KMS-11 (cell line): ENCODE data around the gene MYL5.
"Not testable (repeated sequence)": the region's sequence is repeated elsewhere in the genome, so short reads cannot be mapped to it uniquely, and the experiment has no call there.

ENCODE experiments used
- H2AFZ ChIP-seq: fragments of 200-600 bp; sonication (generic); 2 replicates; pipeline ENCODE4 v1.6.1; 2016; ENCODE audit warnings: antibody characterized with exemption, mixed run types, low read depth
- H3K27ac ChIP-seq: fragments of 200-600 bp; sonication (generic); 2 replicates; pipeline ENCODE4 v1.6.1; 2016; ENCODE audit warnings: mild to moderate bottlenecking, mixed run types
- H3K27me3 ChIP-seq: fragments of 200-600 bp; sonication (generic); 2 replicates; pipeline ENCODE4 v1.6.1; 2017; ENCODE audit warnings: mild to moderate bottlenecking, low read depth, mixed run types, moderate library complexity; ENCODE audit not compliant: insufficient read depth
- H3K36me3 ChIP-seq: fragments of 200-600 bp; sonication (generic); 2 replicates; pipeline ENCODE4 v1.6.1; 2017; ENCODE audit warnings: mild to moderate bottlenecking, mixed run types; ENCODE audit not compliant: insufficient read depth
- H3K4me1 ChIP-seq: fragments of 200-600 bp; sonication (generic); 2 replicates; pipeline ENCODE4 v1.6.1; 2016; ENCODE audit warnings: mild to moderate bottlenecking, low read depth, mixed run types; ENCODE audit not compliant: poor library complexity, severe bottlenecking
- H3K4me2 ChIP-seq: fragments of 200-600 bp; sonication (generic); 2 replicates; pipeline ENCODE4 v1.7.0; 2016; ENCODE audit warnings: mild to moderate bottlenecking, mixed run types
- H3K4me3 ChIP-seq: fragments of 200-600 bp; sonication (generic); IDR thresholded peaks from 2 replicates; pipeline ENCODE4 v1.6.1; 2017; ENCODE audit warnings: low read depth, low read length, mixed read lengths; ENCODE audit not compliant: insufficient read depth
- H3K79me2 ChIP-seq: fragments of 200-600 bp; sonication (generic); 2 replicates; pipeline ENCODE4 v1.6.1; 2016; ENCODE audit warnings: low read depth, mixed run types; ENCODE audit not compliant: insufficient read depth
- H3K9ac ChIP-seq: fragments of 200-600 bp; sonication (generic); 2 replicates; pipeline ENCODE4 v1.6.1; 2016; ENCODE audit warnings: mild to moderate bottlenecking, mixed run types
- H4K20me1 ChIP-seq: fragments of 200-600 bp; sonication (generic); 2 replicates; pipeline ENCODE4 v1.6.1; 2016; ENCODE audit warnings: mild to moderate bottlenecking, mixed run types; ENCODE audit not compliant: insufficient read depth
- TF ChIP-seq, protein P1 (sequence below): fragments of 200-600 bp; sonication (generic); conservative IDR thresholded peaks from 2 replicates; pipeline ENCODE4 v1.6.1; 2017; ENCODE audit warnings: low read depth, mild to moderate bottlenecking, antibody characterized with exemption, low read length, moderate library complexity, mixed read lengths

MYL5 gene

DNA sequence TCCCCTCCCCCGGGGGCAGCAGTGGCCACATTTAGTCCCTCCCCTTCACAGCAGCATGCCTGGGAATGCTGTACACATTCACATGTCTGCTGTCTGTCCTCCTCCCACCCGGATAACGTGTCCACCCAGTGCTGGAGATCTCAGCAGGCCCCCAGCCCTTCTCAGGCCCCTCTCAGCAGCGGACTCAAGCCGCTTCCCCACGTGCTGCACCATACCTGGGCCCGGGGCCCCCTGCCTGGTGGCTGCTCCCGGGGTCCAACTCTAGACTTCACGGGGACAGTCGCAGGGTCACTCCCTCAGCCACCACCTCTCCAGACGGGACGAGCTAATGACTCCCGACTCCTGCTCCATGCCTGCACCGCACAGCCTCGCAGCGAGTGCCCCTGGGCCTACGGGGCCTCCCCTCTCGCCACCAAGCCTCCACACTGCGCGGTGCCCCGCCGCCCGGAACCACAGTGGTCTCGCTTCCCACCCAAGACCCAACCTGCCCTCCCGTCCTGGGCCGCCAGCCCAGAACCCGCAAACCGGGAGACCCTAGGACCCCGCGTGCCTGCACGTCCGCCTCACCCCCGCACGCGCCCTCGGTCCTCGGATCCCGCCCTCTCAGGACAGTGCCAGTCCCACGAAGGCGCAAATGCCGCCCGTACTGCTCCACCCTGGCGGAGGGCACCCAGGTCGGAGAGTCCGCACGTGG, 30.0 kb downstream of the MYL5 start:
- Histone ChIP-seq H3K4me1 (no peaks in the 10 kb centered on the region), H4K20me1 (no peaks in the 10 kb centered on the region), H3K27ac (no peak overlapping the region), H3K27me3 (no peaks in the 10 kb centered on the region), H3K9ac (no peak overlapping the region), H3K4me2 (no peak overlapping the region), H2AFZ (no peak overlapping the region), H3K36me3 (no peaks in the 10 kb centered on the region), H3K79me2 (no peaks in the 10 kb centered on the region), H3K4me3 (no peak overlapping the region)
- TF ChIP-seq, protein P1, sequence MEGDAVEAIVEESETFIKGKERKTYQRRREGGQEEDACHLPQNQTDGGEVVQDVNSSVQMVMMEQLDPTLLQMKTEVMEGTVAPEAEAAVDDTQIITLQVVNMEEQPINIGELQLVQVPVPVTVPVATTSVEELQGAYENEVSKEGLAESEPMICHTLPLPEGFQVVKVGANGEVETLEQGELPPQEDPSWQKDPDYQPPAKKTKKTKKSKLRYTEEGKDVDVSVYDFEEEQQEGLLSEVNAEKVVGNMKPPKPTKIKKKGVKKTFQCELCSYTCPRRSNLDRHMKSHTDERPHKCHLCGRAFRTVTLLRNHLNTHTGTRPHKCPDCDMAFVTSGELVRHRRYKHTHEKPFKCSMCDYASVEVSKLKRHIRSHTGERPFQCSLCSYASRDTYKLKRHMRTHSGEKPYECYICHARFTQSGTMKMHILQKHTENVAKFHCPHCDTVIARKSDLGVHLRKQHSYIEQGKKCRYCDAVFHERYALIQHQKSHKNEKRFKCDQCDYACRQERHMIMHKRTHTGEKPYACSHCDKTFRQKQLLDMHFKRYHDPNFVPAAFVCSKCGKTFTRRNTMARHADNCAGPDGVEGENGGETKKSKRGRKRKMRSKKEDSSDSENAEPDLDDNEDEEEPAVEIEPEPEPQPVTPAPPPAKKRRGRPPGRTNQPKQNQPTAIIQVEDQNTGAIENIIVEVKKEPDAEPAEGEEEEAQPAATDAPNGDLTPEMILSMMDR = no peak

DNA sequence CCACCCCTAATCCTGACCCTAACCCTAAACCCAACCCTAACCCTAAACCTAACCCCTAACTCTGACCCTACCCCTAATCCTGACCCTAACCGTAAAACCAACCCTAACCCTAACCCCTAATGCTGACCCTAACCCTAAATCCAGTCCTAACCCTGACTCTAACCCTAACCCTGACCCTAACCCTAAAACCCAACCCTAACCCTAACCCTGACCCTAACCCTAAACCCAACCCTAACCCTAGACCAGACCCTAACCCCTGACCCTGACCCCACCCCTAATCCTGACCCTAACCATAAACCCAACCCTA, 30.6 kb downstream of the MYL5 start:
- Histone ChIP-seq H2AFZ (peak overlapping the region; percentile 61; the same call in 1 of the 2 replicates), H3K4me1 (no peaks in the 10 kb centered on the region), H3K9ac (no peak overlapping the region), H4K20me1 (no peaks in the 10 kb centered on the region), H3K4me3 (no peak overlapping the region), H3K4me2 (no peak overlapping the region), H3K79me2 (no peaks in the 10 kb centered on the region), H3K27me3 (no peaks in the 10 kb centered on the region), H3K27ac (no peak overlapping the region), H3K36me3 (no peaks in the 10 kb centered on the region)
- TF ChIP-seq, protein P1 = no peak

DNA sequence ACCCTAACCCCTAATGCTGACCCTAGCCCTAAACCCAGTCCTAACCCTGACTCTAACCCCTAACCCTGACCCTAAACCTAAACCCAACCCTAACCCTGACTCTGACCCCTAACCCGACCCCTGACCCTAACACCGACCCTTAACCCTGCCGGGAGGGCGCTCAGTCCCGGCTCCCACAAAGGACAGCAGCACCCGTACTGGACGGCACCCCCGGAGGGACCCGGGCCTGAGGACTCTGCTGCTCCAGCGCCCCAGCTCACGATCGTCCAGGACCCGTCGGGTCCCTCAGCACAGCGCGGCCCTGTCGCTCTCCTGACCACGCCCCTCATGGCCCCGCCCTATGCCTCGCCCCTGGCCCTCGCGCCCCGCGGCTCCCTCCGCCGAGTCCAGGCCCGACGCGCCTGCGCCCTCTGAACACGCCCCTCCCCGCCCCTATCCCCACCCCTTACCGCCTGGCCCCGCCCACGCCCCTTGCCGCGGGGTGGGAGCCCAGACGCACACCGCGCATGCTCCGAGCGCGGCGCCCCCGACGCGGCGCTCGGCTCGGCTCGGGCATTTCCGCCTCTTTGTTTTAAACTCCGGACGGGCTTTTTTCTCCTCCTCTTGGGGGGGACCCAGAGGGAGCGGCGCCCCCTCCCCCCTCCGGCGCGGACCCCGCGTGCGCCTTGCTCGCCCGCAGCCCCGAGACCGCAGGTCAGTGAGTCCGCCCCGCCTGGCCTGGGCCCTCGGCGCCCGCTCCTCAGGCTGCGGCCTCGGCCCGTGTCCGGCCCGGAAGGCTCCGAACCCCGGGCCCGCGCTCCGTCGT, 31.1 kb downstream of the MYL5 start, which contains the start of gene PCGF3:
PCGF3 (plus strand) TSS at position 555 of the 805 bp plus-strand sequence. CDS start 27,849 bp downstream, outside the sequence.
- H2AFZ ChIP-seq = peak within 1 kb of the TSS; percentile 71

DNA sequence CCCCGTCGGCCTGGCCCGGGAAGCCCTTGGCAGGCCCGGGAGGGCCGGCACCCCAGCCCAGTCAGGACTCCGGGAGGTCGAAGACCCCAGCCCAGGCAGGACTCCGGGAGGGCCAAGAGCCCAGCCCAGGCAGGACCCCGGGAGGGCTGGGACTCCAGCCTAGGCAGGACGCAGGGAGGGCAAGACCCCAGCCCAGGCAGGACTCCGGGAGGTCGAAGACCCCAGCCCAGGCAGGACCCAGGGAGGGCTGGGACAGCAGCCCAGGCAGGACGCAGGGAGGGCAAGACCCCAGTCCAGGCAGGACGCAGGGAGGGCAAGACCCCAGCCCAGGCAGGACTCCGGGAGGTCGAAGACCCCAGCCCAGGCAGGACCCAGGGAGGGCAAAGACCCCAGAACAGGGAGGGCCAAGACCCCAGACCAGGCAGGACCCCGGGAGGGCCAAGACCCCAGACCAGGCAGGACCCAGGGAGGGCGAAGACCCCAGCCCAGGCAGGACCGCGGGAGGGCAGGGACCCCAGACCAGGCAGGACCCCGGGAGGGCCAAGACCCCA, 31.8 kb downstream of the MYL5 start:
- not testable (repeated sequence) for H4K20me1 ChIP-seq, H3K79me2 ChIP-seq, H3K36me3 ChIP-seq, H3K27me3 ChIP-seq, H3K4me1 ChIP-seq
- peak overlapping the region; percentile 36; the same call in 1 of the 2 replicates for H3K4me2 ChIP-seq
- peak overlapping the region; percentile 95 for H3K9ac ChIP-seq
- peak overlapping the region; percentile 32; the same call in 1 of the 2 replicates for H3K27ac ChIP-seq
- H2AFZ ChIP-seq = peak overlapping the region; percentile 71
- peak overlapping the region; percentile 51 for H3K4me3 ChIP-seq

More for the DNA sequence above, 31.1 kb downstream of the MYL5 start, which contains the start of gene PCGF3:
- TF ChIP-seq, protein P1 = no peak
- no peaks in the 10 kb centered on the region for H3K79me2 ChIP-seq
- H3K4me2 ChIP-seq = peak within 1 kb of the TSS; percentile 36; the same call in 1 of the 2 replicates
- no peaks in the 10 kb centered on the region for H3K36me3 ChIP-seq
- H4K20me1 ChIP-seq = no peaks in the 10 kb centered on the region
- peak within 1 kb of the TSS; percentile 32; the same call in 1 of the 2 replicates for H3K27ac ChIP-seq
- no peaks in the 10 kb centered on the region for H3K27me3 ChIP-seq
- H3K9ac ChIP-seq = peak within 1 kb of the TSS; percentile 95
- peak within 1 kb of the TSS; percentile 51 for H3K4me3 ChIP-seq
- no peaks in the 10 kb centered on the region for H3K4me1 ChIP-seq
